NCI-H2107 (cell line): ENCODE measurements around the gene RESP18.
"Not testable (repeated sequence)": the region's sequence is repeated elsewhere in the genome, so short reads cannot be mapped to it uniquely, and the experiment has no call there.

ENCODE experiments used
- DNase-seq: peaks from one replicate; lab custom pipeline; 2025; lab: John Stamatoyannopoulos, UW

The RESP18 gene

DNA sequence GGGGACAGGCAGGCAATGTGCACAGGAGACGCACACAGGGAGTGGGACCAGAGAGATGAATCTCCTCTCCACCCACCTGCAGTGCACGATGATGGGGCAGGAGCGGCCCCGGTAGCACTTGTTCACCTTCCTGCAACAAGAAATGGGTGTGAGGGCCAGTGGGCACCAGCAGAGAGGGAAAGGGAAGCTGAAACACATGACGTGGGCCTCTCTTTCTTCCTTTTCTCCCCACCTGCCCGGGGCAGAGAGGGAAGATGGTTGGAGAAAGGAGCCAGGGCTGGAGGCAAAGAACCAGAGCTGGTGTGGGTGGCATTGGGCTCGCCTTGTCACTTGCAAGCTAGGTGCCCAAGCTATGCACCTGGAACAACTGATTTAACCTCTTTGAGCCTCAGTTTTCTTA, 41.1 kb downstream of the RESP18 start:
- DNase-seq = no peak

DNA sequence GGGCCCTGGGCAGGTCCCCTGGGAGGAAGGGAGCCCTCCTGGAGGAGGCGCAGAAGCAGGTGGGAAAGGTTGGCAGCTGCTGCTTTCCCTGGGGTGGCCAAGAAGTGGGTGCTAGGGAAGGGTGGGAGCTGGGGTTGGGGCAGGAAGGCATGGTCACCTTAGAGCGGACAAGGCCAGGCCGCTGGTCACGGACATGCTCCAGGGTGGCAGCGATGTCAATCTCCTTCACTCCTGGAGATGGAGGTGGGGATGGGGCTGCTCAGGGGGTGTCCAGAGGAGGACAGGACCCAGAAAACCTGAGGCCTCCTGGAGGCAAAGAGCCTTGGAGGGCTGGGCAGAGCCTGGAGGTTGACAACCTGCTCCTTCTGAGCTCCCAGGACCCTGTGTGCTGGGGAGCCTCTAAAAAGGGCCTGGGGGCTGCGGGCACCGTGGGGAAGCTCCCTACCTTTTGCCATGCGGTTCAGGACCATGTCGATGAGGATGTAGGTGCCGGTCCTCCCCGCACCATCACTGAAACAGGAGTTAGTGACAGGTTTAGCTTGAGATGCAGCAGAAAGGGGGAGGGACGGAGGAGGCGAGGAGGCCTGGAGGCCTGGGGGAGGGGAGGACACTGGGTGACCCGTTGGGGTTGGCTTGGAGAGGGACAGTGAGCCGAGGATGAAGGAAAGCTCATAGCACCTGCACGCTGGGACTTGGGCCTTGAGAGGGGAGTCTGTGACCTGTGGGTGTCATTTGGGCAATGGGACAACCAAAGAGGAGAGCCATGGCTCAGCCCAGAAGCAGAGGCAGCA, 42.0 kb downstream of the RESP18 start:
- DNase-seq = no peak

DNA sequence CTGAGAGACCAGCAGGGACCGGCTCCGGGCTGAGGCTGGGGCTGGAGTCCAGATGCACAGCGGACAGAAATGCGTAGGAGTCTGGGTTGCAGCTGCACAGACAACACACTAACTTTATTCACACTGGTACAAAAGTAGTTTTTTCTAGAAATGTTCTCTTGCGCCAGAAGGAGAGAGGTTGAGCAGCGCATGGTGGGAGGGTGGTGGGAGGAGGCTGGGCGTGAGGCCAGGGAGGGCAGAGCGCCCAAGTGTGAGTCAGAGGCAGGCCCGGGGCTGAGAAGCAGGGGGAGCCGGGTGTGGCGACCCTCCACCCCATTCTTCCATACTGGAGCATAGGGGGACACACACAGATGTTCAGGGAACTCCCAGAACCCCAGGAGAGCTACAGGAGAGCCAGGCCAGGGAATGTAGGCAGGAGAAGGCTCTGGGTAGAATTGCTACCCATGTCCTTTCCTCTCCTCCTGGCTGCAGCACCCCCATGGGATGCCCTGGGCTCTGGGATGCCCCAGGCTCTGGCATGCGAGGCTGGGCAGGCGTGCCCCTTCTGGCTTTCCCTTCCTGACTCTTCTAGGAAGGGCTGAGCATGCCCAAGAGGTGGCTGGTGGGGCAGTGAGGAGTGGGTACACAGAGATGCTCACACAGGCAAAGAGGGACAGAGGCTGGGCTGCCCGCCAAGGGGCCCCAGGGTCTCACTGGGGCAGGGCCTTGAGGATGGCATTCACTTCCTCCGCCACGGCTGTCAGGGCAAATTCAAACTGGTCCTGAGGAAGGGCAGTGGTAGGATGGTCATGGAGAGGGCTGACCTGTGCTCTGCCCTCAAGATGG, 42.8 kb downstream of the RESP18 start:
- no peak for DNase-seq

DNA sequence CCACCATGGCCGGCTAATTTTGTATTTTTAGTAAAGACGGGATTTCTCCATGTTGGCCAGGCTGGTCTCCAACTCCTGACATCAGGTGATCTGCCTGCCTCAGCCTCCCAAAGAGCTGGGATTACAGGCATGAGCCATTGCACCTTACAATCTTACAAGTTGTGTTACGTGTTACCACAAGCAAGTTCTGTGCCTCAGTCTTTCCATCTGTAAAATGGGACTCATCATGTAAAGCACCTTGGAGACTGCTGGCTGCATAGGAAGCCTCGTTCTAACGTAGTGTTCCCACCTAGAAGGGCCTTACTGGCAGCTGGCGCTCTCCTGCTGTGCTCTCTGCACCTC, 43.4 kb downstream of the RESP18 start:
- DNase-seq = no peak

DNA sequence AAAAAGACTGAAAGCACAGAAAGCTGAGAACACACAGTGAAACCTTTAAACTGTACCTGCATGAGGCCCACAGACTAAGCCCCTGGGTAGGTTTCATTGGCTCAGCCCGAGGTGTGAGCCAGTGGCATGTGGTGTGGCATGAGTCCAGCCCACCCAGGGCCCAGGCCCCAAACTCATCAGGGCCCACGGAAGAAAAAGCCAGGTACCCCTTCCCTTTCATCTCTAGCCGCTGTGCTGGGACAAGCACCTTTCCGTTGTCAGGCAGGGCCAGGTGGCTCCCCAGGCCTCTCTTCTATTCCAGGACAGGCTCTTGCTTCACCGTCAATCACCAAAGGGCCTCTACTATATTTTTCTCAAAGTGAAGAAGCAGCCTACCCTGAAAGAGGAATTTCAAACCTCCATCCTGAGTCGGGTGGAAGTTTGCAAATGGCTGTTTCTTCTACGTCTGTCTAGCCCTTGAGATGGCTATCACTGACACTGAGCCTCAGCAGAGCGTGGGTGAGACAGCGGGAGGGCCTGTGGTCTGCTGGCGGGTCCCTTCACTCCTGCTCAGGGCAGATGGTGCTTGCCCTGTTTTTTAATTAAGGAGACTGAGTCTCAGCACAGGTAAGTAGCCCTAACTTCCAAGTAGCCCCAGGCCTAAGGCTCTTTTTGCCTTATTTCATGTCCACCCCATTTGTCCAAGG, 44.8 kb downstream of the RESP18 start:
- DNase-seq = no peak

DNA sequence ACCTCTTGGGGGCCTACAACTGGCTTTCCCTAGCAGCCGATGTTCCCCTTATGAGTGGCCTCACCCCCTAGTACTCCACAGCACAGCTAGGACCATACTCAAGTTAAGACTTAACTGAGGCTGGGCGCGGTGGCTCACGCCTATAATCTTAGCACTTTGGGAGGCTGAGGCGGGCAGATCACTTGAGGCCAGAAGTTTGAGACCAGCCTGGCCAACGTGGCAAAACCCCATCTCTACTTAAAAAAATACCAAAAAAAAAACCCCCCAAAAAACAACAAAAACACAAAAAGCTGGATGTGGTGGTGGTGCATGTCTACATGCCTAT, 45.5 kb downstream of the RESP18 start:
- DNase-seq = not testable (repeated sequence)

DNA sequence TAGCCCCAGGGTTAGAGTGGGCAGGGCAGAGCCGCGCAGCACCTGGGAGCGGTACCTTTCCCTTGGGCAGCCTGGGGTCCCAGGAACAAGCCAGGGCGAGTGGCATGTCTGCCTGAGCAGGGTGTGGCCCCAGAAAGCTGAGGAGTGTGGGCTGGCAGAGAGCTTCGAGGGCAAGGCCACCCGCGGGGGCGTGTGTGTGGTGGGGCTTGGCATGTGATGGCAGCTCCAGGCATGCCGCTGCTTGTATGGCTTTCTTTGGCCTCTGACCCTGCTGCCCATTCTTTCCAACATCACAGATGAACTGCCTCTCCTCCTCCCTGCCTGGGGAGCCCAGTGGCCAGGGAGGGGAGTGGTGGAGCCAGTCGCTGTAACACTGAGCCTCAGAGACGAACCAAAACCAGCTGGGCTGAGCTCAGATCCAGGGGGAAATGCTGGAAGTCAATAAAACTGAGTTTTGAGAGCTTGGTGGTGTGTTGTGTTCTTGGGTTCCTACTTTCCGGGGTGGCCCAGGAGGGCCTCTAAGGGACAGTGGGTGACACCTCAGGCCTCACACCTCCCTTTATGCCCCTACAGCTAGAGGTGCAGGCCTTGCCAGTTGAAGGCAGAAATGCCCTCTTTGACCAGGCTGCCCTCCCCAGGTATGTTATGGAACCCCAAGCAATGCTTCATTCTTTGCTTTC, 46.0 kb downstream of the RESP18 start:
- no peak for DNase-seq

DNA sequence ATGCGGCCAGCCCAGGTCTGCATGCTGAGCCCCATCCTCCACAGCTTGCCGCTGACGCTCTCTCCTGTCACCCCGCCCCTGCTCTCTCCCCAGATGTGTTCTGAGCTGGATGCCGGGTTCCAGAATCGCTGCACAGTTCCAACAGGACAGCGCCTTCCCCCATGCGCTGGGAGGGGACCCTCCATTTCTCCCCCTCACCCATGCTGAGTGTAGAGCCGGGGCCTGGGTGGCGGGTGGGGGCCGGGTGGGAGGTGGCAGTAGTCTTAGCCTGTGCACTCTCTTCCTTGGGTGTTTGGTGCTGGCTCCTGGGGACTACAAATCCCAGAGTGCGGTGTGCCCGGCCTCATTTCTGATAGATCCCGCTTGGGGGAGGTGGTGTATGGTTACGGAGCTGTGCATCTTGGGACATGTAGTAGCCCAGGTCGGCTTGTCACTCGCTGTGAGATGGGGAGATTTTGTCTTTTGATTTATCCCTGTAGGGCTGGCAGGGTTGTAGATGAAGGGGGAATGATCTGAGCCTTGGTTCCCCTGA, 46.6 kb downstream of the RESP18 start:
- no peak for DNase-seq

DNA sequence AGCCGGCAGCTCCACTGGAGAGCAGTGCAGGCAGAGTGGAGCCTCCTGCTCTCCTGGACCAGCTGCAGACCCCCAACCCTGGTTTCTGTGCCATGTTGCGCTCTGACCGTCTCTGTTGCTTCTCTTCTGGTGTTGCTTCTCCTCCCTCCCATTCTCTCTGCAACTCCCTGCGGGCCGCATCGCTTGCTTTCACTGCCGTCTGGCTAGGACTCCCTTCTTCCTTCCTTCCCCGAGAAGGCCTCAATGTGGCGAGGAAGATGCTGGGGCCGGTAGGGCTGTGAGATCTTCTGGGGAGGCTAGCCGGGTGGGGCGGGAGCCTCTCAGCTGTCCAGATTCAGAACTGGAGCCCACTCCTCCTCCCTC, 47.2 kb downstream of the RESP18 start:
- no peak for DNase-seq

DNA sequence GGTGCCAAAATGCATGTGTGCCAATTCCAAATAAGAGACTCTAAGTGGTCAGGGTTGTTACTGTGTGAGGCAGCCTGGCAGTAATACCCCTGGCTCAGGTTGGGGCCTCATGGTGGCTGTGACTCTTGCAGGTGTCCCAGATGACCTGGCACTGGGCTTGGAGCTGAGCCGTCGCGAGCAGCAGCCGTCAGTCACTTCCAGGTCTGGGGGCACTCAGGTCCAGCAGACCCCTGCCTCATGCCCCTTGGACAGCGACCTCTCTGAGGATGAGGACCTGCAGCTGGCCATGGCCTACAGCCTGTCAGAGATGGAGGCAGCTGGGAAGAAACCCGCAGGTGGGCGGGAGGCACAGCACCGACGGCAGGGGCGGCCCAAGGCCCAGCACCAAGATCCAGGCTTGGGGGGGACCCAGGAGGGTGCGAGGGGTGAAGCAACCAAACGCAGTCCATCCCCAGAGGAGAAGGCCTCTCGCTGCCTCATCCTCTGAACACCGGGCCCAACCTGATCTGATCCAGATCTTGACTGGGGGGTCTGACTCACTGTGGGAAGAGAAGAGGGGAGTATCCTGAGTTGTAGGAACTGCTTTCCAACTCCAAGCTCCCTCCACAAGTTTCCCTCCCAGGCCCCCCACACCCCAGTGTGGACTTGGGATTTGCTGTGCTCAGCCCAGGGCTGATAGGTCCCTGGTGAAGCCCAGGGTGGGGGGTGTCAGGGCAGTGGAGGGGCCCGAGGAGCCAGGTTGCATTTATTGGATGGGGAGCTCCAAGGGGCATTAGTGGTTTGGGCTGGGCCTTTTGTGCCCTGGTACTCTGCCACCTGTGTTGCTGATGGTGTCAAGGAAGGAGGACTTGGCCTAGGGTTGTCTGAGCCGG, 47.8 kb downstream of the RESP18 start:
- no peak for DNase-seq

DNA sequence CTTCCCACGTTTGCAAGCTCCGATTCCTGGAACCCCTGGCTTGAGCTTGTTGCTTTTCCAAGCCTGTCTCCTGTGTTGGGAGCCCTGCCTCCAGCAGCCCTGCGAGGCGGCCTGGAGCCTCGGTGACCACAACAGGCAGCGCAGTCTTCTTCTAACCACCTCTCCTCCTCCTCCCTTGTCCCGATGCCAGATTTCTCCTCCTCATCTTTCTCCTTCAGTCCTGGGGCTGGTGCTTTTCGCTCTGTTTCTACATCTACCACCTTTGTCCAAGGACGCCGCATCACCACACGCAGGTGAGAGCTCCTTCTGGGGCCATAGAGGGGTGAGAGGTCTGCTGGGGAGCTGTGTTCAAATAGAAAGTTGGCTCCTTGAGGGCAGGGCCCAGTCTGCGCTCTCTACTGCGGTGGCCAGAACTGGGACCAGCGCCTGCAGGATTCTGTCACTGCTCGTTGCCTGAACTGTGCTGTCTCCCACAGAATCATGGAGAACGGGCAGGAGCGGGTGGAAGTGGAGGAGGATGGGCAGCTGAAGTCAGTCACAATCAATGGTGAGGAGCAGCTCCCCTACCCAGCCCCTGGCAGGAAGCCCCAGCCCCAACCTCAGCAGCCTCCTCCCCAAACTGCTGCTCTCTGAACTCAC, 49.5 kb downstream of the RESP18 start:
- no peak for DNase-seq

DNA sequence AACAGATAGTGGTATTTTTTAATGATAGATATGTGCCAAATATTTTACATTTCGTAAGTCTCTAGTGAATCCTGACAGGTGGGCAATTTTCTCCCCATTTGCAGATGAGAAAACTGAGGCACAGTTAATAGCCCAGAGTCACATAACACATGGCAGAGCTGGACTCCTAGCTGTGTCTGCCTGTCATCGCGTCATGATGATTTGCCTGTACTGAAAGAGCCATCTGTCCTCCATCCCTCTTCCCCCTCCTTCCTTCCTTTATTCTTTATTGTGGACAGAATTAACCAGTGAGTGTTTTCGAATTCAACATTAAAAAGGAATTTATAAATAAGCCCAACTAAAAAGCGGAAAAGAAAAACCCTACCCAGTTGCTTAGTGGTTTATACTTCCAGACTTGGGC, 50.2 kb downstream of the RESP18 start:
- DNase-seq = no peak

DNA sequence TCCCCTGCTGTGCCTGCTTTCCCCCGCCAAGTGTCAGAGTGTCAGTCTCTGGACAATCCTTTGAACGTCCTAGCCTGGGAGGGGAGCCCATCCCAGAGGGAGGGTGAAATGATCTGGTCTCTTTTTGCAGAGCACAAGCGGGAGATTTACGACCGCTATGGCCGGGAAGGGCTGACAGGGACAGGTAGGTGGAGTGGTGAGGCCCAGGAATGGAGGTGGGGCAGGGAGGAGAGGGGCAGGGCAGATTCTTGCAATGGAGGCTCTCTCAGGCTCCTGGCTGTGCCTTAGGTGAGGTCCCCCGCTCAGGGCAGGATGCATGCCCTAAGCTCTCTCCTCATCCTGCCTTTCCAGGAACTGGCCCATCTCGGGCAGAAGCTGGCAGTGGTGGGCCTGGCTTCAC, 51.0 kb downstream of the RESP18 start:
- no peak for DNase-seq

DNA sequence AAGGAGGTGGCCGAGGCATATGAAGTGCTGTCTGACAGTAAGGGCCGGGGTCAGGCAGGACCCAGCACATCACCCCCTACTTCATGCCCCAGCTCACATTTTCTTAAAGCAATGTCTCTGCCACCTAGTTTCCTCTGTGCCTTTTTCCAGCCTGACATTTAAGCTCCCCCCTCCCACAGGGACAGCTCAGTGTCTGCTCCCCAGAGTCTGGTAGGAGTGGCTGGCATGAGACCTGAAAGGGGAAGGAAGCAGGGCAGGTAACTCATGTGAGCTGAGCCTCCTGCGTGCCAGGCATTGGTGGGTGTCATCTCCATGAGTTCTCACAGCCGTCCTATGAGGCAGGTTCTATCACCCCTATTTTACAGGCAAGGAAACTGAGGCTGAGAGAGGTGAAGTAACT, 51.9 kb downstream of the RESP18 start:
- no peak for DNase-seq

DNA sequence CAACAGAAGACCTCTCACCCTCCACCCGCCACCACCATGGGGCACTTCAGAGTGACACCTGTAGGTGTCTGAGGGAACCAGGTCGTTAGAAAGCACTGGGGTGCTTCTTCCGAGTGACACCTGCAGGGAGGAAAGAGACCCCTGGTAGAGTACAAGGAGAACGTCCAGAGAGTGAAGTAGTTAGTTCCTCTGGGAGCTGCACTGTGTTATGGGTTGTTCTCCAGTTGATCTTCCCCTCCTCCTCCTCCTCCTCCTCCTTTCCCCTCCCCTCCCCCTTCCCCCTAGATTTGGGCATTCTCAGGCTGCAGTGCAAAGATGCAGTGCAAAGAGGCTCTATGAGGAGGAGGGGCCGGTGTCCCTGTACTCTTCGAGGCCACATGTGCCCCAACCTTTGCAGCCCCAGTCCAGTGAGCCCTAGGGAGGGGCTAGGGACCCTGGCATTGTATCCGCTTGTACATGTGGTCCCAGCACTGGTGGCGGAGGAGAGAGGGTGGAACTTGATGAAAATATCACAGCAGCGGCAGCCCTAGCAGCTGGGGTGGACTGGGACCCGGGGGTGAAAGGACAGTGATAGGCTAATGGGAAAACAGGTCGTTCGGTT, 52.5 kb downstream of the RESP18 start:
- no peak for DNase-seq

DNA sequence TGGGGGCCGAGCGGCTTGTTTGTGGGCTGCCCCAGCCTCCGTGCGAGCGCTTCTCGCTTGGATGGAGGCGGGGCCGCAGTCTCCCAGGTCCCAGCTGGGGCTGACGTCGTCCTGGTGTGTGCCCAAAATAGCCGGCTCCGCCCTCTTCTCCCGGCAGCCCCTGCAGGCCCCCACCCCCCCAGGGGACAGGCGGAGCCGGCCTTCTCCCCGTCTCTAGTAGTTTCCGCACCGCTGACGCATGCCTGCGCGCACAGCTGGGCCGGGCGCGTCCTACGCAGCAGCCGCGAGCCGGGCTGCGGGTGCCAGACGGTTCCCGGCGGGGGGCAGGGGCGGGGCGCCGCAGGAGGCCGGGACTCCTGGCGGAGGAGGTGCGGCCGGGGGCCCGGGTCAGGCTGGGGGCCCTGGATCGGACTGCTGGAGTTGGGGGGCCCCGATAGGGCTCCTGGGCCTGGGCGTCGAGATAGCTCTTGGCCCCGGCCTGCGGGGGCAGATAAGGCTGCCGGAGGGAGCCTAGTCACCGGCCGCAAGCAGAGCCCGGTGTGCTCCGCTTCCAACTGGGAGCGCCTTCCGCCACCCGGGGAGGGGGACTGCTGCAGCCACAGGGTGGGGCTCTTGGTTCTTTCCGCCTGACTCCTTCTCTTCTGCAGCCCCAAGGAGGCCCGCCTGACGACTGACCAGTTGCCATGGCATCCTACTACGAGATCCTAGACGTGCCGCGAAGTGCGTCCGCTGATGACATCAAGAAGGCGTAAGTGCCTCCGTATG, 53.2 kb downstream of the RESP18 start, which contains the start of gene DNAJB2:
DNAJB2 (plus strand) TSS at position 216 of the 765 bp plus-strand sequence; CDS start at position 684, 468 bp downstream.
- peak; percentile 86 for DNase-seq

DNA sequence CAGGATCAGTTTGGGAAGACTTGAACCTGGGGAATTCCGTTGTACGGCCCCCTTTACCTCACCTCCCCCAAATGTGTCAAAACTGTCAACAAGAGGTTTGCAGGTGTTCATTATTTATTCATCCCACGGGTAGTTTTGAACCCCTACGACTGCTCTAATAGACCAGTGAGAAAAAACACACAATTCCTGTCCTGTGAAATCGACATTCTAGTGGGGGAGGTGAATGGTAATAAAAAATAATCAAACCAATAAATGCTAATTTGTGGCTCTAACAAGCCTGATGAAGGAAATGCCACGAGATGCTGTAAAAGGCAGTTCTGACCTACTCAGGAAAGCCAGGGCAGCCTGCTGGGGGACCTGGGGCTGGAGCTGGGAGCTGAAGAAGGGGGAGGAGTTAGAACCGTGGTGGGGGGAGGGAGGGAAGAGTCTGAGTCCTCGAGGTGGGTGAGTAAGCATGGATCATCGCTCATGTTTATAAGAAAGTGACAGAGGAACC, 53.8 kb downstream of the RESP18 start:
- no peak for DNase-seq

DNA sequence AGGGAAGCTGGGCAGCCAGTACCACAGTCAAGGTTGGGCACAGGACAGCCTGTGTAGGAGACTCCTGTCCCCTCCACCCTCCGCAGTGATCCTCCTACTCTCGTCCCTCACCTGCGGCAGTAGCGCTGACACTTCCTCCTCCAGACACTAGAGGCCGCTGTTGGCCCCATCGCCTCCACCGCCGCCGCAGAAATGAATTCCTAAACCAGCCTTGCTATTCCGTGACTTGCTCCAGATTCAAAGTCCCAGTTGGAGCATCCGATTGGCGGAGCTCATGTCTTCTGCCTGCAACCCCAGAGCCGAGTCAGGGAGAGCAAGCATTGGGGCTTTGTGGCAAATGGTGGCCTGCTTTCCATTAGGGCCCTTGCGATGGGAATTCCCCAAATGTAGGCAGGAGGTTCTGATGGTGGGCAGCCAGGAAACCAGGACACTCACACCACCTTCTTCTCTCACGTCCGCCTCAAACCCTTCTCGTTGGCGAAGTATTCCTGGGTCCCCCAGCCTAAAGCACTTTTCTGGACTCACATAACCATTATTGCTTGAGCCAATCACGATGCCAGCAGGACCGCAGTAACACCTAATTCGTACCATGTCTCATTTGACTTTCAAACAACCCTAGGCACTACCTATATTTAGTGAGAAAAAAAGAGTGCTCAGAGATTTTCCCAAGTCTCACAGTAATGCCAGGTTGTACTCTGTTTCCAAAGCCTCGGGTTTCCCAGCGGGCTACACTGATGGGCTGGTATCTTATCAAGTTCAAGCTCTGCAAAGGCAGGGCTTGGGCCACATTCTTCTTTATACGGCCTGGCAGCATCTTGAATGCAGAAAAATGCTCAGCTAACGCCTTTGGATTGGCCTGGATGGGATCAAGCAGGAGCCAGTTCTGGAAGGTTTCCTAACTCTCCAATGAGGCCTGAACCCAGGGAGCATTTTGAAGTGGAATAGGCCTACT, 54.6 kb downstream of the RESP18 start:
- peak; percentile 45 for DNase-seq
